GM19395 (cell line): ENCODE measurements around the gene ZDHHC14.

Experiments
- ATAC-seq: cut with Tn5 transposase; IDR thresholded peaks from one replicate; pipeline ENCODE4 v1.9.1; 2021; ENCODE audit warnings: mild to moderate bottlenecking, moderate library complexity; ENCODE audit not compliant: unreplicated experiment

Gene ZDHHC14

DNA sequence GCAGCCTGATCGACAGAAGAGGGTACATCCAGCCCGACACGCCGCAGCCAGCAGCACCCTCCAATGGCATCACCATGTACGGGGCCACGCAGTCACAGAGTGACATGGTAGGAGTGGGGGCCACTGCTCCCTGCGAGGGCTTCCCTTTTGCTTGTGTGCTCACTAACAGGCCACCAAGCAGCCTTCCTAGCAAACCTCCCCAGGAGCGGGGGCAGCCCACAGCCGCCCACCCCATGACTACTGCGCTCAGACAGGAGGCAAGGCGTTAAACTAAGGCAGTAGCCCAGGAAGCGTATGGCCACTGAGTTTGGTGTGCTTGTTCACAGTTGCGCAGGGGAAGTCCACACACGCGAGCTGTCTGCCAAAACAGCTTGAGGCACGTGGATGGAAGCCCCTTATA, 272.5 kb downstream of the ZDHHC14 start:
- ATAC-seq, result no peak

DNA sequence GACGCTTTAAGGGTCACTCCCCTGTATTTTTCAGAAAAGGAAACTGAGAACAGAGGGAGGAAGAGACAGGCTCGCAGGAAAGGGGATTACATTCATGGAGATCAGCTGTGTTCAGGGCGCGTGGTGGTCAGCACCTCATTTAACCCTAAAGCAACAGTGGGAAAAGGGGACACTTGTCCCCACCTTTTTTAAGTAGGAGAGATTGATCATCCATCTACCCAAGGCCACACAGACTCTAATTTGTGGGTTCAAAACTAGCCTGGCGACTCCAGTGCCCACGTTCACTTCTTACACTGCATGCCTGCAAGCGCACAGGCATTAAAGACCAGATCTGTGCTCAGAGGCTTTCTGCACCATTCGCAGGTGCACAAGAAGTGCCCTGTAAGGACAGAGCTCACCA, 274.1 kb downstream of the ZDHHC14 start:
- ATAC-seq, result no peak

DNA sequence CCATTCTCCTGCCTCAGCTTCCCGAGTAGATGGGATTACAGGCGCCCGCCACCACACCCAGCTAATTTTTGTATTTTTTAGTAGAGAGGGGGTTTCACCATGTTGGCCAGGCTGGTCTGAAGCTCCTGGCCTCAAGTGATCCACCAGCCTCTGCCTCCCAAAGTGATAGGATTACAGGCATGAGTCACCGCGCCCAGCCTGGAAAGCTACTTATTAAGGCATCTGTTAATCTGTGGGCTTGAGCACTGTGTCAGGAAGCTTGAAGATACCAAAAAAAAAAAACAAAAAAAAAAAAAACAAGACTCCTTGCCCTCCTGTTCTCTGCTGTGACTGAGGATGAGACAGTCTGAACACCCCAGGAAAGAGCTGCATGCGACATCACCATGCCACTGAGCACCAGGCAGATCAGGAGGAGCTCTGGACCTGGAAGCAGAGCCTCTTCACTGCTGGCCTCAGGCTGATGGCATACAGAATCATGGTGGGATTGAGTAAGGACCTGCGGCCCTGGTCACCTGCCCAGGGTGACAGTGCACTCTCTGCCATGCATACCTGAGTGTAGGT, 275.5 kb downstream of the ZDHHC14 start:
- ATAC-seq, result no peak

DNA sequence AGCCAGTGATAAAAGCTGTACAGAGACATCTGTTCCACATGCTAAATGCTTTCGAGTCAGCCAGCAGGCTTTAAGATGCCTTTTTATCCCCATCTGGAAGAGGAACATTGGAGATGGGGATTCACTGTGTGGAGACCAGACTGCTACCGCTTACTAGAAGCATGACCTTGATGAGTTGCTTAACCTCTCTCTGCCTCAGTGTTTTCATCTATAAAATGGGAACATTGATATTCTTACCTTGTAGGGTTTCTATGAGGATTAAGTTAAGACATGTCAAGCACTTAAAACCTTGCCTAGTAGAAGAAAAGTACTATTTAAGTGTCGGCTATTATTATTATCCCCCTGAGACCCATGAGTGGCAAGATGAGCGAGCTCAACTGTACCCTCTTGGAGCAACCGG, 276.8 kb downstream of the ZDHHC14 start:
- no peak for ATAC-seq

DNA sequence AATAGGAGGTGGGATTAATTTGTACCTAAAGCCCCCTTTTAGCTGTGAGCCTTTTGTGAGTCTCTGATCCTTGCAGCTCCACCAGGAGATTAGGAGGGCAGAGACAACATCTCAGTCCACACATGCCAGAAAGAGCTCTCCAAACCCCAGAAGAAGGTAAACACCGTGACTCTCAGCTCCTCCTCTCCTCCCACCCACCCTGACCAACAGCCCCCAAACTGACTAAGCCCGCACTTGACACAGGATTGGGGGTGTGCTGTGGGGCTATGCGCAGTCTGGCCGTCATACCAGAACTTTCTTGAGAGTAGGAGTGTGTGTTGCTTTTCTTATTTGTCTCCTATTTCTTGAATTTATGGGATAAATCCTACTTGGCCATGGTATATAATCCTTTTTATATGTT, 277.3 kb downstream of the ZDHHC14 start:
- ATAC-seq, result no peak

DNA sequence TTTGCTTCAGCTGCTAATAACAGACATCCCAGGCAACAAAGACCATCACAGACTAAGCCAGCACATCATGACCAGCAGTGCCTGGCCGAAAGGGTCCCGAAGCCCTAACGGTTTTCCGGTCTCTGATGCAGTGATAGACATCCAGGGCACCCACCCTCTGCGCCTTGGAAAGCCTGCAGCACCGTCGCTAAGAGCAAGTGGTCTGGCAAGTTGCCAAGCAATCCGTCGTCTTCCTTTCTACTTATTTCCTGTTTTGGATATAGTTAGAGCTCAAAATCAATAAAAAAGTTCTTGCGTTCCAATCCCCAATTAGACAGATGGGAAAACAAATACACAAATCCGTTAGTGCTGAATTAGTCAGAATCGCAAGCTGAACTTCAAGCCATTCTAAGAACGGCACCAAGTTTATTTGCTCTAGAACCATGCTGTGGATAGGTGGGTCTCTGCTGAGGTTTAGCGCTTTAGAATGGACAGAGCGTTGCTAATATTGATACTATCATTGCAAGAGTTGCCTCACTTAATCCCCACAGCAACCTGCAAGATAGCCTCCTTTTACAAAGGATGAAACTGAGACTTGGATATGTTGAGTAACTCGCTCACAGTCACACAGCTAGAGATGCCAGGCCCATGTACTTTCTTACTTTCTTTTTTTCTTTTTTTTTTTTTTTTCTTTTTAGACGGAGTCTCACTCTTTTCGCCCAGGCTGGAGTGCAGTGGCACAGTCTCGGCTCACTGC, 278.7 kb downstream of the ZDHHC14 start:
- no peak for ATAC-seq

DNA sequence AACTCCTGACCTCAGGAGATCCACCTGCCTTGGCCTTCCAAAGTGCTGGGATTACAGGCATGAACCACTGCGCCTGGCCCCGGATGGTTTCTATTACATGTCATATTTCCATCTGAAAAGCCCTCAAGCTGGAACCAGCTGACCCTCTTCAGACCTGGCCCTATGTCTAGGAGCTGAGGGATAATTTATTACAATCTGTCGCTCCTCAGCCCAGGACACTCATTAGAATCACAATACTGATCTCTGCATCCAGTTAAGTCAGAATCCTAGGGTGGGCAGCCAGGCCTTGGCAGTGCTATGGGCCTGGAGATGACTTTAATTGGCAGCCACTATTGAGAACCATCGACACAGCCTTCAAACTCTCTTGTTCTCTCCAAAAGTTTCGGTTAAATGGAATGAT, 279.4 kb downstream of the ZDHHC14 start:
- ATAC-seq, result no peak

DNA sequence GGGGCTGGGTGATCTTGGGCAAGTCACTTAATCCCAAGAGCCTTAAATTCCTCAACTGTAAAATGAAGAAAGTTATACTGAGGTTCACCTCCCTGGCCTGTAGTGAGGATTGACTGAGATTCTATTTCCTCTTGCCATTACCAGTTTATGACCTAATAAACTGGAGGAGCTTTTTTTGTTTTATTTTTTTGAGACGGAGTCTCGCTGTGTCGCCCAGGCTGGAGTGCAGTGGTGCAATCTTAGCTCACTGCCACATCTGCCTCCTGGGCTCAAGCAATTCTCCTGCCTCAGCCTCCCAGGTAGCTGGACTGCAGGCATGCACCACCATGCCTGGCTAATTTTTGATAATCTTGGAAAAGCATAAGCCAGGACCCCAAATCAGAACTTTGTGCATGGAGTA, 280.7 kb downstream of the ZDHHC14 start:
- ATAC-seq, result no peak

DNA sequence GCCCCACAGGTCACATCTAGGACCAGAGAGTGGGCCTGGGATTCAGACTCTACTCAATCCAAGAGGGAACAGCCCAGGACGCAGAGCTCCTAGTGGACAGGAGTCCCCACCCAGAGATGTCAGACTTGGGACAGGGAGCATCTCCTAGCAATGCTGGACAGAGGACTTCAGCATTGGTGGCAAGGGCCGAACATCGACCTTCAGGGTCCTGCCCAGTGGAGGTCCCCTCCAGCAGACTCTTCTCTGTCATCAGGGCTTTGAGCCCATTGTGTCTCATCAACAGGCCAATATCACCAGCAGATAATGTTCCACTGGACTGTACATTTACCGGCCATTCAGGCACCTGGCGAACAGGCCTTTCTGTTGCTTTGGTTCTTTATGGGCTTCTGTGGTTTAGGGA, 282.3 kb downstream of the ZDHHC14 start:
- ATAC-seq, result no peak

DNA sequence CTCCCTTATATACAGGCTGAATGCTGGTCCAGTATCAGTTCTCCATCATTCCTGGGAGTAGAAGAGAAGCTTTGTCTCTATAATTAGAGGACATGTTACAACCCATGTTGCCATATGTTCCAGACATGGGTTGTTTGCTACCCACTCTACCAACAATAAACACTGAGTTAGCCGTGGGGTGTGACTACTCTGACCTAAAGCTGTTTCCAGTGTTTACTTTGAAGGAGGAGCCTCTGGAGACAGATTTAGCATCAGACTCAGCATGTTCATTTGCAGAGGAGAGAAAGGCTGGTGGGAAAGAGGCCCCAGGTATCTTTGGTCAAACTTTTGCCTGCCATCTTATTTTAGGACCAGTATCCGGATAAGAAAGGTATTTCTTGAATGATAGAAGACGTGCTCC, 284.2 kb downstream of the ZDHHC14 start:
- ATAC-seq, result no peak

DNA sequence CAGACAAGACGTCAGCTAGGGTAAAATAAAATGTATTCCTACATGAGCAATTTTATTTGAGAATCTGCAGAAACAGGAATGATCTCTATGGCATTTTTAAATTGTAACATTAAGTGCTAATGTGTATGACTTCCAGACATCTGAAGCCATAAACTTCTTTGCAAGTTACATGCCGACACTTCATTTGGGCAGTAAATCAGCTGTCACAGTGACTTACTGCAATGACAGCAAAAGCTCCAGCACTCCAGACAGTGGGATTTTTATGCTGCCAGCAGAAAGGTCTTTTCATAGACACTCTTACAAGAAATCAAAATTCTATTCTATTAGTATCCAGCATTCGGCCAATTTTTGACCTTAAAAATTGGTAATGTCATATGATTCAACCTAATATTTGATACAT, 285.7 kb downstream of the ZDHHC14 start:
- no peak for ATAC-seq

DNA sequence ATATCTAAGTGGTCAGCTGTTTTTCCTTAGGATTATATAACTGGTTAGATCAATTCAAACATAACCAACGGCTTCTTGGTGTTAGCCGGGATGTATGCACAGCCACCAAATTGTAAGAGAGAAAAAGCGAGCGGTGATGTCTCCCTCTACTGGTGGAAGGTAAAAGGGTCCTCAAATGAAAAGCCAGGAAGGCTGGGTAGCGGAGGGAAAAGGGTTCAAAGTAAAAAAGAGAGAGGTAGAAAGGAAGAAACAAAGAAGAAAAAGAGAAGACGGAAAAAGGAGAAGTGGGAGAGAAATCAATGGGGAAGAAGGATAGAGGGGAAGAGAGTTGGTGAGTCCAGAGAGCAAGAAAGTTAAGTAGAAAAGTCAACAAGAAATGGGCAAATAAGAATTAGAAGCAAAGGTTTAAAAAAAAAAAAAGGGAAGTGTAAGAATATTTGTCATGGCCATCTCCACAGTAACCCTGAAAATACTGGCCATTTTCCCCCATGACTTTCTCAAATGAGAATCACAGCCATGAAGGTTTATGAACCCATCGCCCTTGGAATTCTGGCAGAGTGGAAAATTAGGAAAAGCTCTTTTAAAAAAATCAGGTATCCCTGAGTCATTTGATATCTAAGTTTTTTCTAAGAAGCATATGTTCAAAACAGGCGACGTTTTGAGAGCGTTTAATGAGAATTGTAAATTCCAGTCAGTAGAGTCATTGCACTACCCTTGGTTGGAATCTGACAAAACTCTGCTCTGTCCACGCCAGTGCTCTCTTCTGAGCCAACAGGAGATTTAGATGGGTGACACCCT, 286.4 kb downstream of the ZDHHC14 start:
- ATAC-seq, result no peak

DNA sequence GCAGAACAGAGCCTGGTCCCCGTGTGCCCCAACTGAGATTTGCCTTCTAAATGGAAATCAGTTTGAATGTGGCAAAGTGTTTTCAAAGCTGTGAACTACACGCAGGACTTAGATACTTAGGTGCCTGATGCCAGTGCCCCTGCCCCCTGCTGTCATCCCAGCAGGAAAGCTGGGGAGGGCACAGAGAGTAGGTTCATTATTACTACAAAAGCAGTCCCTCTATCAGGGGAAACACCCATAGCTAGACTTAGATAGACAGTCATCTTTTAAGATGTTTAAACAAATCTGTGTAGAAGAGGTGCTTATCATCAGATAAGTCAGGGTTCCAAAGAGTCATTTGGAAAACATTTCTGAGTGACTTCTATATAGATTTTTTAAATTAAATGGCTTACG, 287.0 kb downstream of the ZDHHC14 start:
- ATAC-seq, result no peak

DNA sequence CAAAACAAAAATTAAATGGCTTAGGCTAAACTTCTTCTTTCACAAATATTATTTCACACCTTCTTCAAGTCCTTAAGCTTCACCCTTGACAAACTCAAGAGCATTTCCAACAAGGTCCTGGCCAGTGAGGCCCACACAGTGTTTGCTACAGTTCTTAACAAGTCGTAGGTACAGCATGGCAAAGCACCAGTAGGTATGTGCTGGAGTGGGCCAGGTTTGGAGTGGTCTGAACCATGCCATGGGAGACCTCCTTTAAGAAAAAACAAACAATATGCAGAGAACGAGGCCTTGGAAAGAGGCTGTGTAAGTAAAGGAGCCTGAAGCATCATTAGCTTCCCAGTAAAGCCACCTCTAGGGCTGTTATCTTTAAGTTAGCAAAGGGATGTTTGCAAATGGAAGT, 287.7 kb downstream of the ZDHHC14 start:
- no peak for ATAC-seq

DNA sequence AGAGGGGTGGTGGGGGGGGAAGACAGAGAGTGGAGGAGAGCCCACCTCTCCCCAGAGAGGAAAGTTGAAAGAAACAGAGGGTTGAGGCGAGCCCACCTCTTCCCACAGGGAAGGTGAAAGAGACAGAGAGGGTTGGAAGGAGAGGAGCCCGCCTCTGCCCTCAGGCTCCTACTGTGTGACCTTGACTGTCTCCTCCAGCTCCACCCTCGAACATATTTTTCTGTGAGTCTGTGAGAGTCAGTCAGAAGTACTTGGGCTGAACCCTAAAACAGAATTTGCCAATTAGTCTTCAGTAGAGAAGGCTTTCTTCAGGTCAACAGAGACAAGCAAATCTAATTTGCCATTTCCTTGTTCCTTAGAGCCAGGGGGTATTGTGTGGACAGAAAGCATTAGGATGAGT, 288.3 kb downstream of the ZDHHC14 start:
- no peak for ATAC-seq

DNA sequence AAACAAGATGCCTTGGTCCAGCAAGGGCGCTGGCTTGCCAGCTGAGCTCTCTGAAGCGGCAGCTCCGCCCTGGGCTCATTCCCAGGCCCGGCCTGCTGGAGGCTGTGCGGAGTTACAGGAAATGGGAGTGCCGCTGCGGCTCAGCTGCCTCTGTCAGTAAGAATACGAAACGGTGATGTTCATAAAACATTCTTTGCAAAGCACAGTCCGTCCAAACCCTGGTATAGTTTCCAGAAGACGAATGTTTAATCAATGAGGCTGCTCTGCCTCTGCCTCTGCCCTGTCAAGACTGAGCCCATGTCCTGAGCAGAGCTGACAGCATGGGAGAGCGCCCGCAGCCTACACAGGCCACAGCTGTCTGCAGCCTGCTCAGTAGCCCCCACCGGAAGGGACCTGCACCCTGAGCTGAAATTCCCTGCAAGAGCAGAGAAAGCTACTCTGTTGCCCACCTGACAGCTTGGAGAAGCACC, 288.8 kb downstream of the ZDHHC14 start:
- ATAC-seq, result no peak

DNA sequence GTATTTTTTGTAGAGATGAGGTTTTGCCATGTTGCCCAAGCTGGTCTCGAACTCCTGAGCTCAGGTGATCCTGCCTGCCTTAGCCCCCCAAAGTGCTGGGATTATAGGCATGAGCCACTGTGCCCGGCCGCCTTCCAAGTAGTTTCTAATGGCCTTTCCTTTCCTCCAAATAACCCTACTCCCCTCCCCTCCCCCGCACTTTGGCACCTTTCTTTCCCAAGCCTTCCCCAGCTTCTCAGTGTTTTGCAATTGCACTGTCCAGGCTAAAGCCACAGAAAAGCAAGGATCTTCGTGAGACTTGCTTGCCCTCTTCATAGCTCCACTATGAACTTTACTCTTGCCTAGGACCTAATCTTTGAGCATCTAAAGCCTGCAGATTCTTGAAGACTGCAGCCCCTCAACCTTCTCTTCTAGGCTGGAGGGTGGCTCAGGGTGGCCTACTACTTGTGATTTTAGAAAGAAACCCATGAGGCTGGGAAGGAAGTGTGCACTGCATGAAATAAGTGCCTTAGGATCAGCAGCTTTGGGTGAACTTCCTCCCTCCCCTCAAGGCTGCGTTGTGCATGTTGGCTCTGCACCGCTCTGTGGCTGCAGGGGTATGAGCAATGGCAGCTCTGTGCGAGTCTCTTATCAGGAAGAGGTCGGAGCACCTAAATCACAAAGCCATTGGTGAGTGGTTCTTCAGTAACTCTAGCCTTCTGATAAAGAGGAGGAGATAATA, 289.6 kb downstream of the ZDHHC14 start:
- no peak for ATAC-seq

DNA sequence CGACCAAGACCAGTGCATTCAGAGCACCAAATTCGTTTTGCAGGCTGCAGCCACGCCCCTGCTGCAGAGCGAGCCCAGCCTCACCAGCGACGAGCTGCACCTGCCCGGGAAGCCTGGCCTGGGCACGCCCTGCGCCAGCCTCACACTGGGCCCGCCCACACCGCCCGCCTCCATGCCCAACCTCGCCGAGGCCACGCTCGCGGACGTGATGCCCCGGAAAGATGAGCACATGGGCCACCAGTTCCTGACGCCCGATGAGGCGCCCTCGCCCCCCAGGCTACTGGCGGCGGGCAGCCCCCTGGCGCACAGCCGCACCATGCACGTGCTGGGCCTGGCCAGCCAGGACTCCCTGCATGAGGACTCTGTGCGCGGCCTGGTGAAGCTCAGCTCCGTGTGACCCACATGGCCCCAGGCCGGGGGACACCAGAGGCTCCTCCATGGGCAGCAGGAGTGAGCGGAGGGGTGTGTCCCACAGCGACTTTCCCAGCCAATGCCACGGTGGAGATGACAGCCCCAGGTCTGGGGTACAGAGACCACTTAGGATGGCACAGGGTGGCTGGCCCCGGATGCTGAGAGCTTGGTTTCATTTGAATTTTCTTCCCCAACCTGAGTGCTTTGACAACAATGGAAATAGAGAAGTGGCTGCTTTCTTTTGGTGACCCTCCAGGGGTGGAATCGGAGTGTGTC, 291.9 kb downstream of the ZDHHC14 start:
- no peak for ATAC-seq

DNA sequence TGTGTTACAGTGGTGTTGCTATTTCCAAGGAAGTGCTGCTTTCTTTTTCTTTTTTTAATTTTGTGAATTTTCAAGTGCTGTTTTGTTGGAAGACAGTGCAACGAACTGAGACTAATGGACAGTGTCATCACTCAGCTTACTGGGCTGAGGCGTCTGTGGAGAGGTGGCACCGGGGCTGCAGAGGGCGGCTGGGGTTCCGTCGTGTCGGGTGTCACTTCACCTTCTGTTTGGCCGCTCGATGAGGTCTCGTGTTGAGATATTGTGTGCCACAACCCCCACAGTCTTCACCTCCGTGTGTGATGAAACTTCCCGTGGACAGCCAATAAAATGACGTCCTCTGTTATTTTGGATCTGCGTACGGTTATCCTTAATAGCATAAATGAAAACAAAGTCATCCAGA, 292.6 kb downstream of the ZDHHC14 start:
- ATAC-seq, result no peak

DNA sequence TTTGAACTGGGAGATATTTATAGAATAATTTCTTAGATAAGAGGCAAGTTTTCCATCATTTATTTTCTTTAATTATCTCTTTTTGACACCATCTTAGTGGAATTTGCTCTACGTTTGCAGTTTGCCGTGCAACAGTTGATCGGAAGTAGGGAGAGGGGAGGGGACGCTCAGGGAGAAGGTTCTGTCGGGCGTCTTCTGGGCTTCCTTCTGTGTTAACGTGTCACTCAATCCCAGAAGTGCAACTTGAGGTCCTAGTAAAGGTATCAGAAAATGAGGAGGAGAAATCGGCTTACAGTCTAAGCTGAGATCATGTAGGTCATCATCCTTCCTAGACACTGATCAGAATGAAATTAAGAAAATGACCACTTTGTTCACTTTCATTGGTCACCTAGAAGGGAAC, 293.1 kb downstream of the ZDHHC14 start:
- ATAC-seq, result no peak

DNA sequence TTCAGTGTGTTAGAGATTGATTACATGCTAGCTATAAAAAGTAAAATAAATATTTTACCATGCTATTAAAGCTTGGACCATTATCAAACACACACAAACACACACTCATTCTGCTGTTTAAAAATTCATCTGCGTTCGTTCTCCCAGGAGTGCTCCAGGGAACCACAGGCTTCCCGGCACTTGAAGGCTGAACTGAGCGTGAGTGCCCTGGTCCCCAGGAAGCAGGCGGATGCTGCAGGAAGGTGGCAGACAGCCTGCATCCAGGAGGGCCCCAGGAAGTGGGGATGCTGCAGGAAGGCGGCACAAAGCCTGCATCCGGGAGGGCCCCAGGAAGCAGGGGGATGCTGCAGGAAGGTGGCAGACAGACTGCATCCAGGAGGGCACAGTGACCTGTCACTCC, 294.8 kb downstream of the ZDHHC14 start:
- ATAC-seq, result no peak
